Peyer's patch (tissue), 4 donors: ENCODE measurements around the gene NKTR. TPM values are rescaled to one million over a fixed set of nuclear protein-coding genes. Genes with fewer than 3 reads are reported as not detected.

ENCODE experiments used
- DNase-seq, 3 donors: peaks; one replicate each; pipeline ENCODE4 v3.0.0-alpha.2; 2017 to 2019
- H3K27ac ChIP-seq, 4 donors: fragments of 200-600 bp; sonication (generic); one replicate each; pipeline ENCODE4 v1.5.1; 2016 to 2019
- H3K27me3 ChIP-seq, 2 donors: fragments of 200-600 bp; sonication (generic); one replicate each; pipeline ENCODE4 v1.5.1; 2019
- H3K36me3 ChIP-seq, 3 donors: fragments of 200-600 bp; sonication (generic); one replicate each; pipeline ENCODE4 v1.5.1; 2016 to 2019
- H3K4me1 ChIP-seq, 4 donors: fragments of 200-600 bp; sonication (generic); one replicate each; pipeline ENCODE4 v1.5.1; 2016 to 2019
- H3K4me3 ChIP-seq, 4 donors: fragments of 200-600 bp; sonication (generic); 1 replicate in 3 of 4; 2 replicates in 1 of 4; pipeline ENCODE4 v1.5.1; 2016 to 2019; ENCODE audit warnings: mild to moderate bottlenecking in 1 of 4
- H3K9me3 ChIP-seq, 4 donors: fragments of 200-600 bp; sonication (generic); one replicate each; pipeline ENCODE4 v1.5.1; 2016 to 2019; ENCODE audit warnings: mild to moderate bottlenecking in 1 of 4
- CTCF ChIP-seq, 6 experiments: fragments of 450-650 bp in 4 of 6; fragments of 200-600 bp in 2 of 6; sonication (generic) in 1 of 6; IDR thresholded peaks; one replicate each; pipeline ENCODE4 v1.5.1; 2017 to 2019; ENCODE audit warnings: antibody characterized with exemption in 6 of 6, mild to moderate bottlenecking in 3 of 6, moderate library complexity in 1 of 6
- POLR2A ChIP-seq, 2 donors: fragments of 450-650 bp; IDR thresholded peaks; one replicate each; pipeline ENCODE4 v1.5.1; 2017; ENCODE audit warnings: antibody characterized with exemption in 2 of 2, mild to moderate bottlenecking in 2 of 2, moderate library complexity in 2 of 2
- total RNA-seq, 4 donors: library from RNA; depleted of rRNA; stranded (reverse); fragments of >200 nt; gene quantifications; one replicate each; pipeline ENCODE4 v1.1.0, GENCODE V29; 2016

NKTR gene
- total RNA-seq, 4 donors from 2014 or later, result 118 to 386 (median 187) TPM

- peaks cover 0 to 14% (median 0%) of the 10 kb centered on the region in 3 donors for H3K36me3 ChIP-seq
- H3K27me3 ChIP-seq, result no peaks in the 10 kb centered on the region
- H3K9me3 ChIP-seq, result no peaks in the 10 kb centered on the region
- no peak for DNase-seq
- peak overlapping the region in 3 of 4 donors; percentile 77 to 90 (median 84) for H3K27ac ChIP-seq
- H3K4me3 ChIP-seq, result peak overlapping the region in 3 of 4 donors; percentile 6 to 84 (median 82)
- TF ChIP-seq POLR2A (IDR thresholded peaks at IDR 0.05) (no peak), CTCF (IDR thresholded peaks at IDR 0.05) (no peak)
- H3K4me1 ChIP-seq, result peaks cover 5 to 43% (median 15%) of the 10 kb centered on the region in 4 donors
These were observed 51.7 kb downstream of the NKTR start for GRCh38 chr3:42652251-42652610.

DNA sequence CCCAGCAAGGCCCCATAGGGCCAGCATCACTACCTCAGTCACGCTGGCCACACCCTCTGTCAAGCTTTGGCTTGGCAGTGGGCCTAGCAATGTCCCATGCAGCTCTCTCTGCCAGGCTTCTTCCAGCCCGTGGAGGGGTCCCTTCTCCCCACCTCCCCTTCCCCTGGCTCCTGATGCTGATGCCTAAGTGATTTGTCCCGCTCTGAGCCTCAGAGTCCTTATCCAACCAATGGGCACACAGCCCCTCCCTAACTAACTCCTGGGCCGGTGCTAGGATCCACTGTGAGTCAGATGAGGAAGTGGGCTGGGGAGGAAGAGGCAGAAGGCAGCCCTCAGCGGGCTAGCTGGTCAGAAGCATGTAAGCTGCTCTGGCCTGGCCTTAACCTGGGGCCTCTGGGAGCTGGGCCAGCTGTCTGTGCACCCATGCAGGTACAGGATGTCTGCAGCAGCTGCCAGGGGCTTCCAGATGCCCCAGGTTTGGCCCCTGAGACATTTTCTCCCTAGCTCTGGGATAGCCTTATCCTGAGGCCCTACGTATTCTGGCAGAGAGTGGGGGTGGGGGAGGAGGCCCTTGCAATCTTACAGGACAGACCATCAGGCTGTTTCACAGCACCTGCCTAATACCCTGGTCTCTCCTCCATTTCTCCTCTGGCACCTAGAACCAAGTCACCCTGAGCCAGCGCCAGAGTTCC, 52.3 kb downstream of the NKTR start:
- Histone ChIP-seq H3K27ac (peak overlapping the region; percentile 42 to 90 (median 80)), H3K36me3 (peaks cover 0 to 9% (median 0%) of the 10 kb centered on the region in 3 donors), H3K9me3 (no peaks in the 10 kb centered on the region), H3K4me3 (peak overlapping the region; percentile 64 to 84 (median 76)), H3K27me3 (no peaks in the 10 kb centered on the region), H3K4me1 (peaks cover 5 to 43% (median 15%) of the 10 kb centered on the region in 4 donors)
- peak; percentile 61 to 86 (median 62) for DNase-seq
- TF ChIP-seq POLR2A (IDR thresholded peaks at IDR 0.05) (peak; percentile 60 to 82), CTCF (IDR thresholded peaks at IDR 0.05) (no peak)

GRCh38 chr3:42653303-42653559, 52.7 kb downstream of the NKTR start:
- H3K27me3 ChIP-seq, result no peaks in the 10 kb centered on the region
- H3K4me3 ChIP-seq, result peak overlapping the region; percentile 64 to 84 (median 76)
- H3K27ac ChIP-seq, result peak overlapping the region; percentile 42 to 90 (median 80)
- no peaks in the 10 kb centered on the region for H3K9me3 ChIP-seq
- no peak for DNase-seq
- no peak for TF ChIP-seq CTCF (IDR thresholded peaks at IDR 0.05)
- TF ChIP-seq POLR2A (IDR thresholded peaks at IDR 0.05), result no peak
- peaks cover 5 to 43% (median 15%) of the 10 kb centered on the region in 4 donors for H3K4me1 ChIP-seq
- H3K36me3 ChIP-seq, result peaks cover 0 to 4% (median 0%) of the 10 kb centered on the region in 3 donors

DNA sequence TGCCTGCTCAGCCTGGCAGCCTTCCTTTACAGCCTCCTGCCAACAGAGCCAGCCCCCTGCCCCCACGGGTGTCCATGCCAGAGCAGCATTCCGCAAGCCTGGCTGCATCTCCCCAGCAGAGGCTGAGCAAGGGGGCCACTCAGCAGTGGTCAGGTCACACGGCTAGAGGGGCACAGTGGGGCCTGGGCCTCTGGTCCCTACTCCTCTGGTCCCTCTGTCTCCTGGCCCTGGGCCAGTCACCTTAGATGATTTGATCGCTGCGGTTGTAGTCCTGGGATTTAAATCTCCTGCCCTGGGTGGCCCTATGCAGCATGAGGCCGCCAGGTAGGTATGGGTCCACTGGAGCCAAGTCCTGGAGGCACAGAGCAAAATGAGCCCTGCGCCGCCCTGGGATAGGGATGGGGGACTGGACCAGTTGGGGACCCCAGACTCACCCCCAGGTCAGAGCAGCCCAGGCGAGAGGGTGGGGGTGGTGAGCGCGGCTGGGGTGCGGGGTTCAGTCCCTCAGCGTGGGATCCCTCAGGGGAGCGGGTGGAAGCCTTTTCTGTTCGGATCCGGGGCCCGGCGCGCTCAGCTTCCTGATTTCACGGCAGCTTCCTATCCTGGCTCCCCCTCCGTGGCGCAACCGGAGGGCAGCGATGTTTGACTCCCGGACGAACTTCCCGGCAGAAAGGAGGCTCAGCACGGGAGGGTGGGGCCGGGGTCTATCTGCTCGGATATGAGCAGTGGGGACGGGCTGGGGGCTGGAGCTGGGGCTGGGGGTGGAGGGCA, 53.3 kb downstream of the NKTR start, which contains the start of gene ZBTB47:
TSS of gene ZBTB47 (plus strand) at position 138 of the 771 bp plus-strand sequence. CDS start 4,659 bp downstream, outside the sequence.
- Histone ChIP-seq H3K4me1 (peaks cover 5 to 43% (median 15%) of the 10 kb centered on the region in 4 donors), H3K9me3 (no peaks in the 10 kb centered on the region), H3K27ac (peak within 1 kb of the TSS; percentile 72 to 90 (median 80)), H3K4me3 (peak within 1 kb of the TSS; percentile 64 to 84 (median 76)), H3K27me3 (no peaks in the 10 kb centered on the region), H3K36me3 (no peaks in the 10 kb centered on the region)
- DNase-seq, result peak; percentile 44 to 74 (median 61)
- TF ChIP-seq POLR2A (IDR thresholded peaks at IDR 0.05) (no peak), CTCF (IDR thresholded peaks at IDR 0.05) (no peak)

DNA sequence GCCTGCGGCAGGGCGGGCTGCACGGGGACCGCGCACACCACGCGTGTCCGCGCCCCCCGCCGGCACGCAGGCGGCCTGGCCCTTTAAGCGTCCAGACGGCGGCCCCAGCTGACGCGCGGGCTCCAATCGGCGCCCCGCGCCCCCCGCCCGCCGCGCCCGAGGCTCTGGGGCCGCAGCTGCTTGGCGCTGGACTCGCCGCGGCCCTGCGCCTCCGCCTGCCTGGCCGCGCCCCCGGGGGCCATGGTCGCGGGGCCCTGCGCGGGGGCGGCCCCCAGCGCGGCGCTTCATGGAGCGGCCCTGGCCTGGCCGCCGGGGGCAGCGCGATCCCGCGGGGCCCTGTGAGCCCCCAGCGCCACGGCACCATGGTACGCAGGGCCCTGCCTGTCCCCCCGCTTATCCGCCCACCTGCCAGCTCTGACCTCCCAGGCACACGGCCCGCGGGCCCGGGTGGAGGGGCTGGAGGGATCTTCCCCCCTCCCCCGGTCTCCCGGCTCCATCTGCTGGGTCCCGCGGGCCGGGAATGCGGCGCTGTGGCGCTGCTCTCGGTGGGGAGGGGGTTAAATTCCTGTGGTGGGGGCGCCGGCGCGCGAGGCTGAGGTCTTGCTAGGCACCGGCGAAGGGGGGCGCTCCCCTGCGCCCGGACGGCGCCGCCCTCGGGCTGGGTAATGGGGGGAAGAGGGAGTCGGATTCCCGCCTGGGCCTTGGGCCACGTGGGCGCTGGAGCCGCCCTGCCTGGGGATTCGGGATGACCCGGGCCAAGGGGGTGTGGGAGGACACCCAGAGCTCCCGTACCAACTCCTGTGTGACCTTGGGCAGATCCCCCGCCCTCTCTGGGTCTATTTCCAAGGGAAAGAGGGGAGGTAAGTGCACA, 54.1 kb downstream of the NKTR start:
- no peaks in the 10 kb centered on the region for H3K36me3 ChIP-seq
- peak overlapping the region; percentile 72 to 90 (median 80) for H3K27ac ChIP-seq
- H3K9me3 ChIP-seq, result no peaks in the 10 kb centered on the region
- H3K4me3 ChIP-seq, result peak overlapping the region; percentile 64 to 84 (median 76)
- peaks cover 5 to 43% (median 15%) of the 10 kb centered on the region in 4 donors for H3K4me1 ChIP-seq
- DNase-seq, result peak in 1 of 3 donors; percentile 57
- H3K27me3 ChIP-seq, result no peaks in the 10 kb centered on the region
- TF ChIP-seq CTCF (IDR thresholded peaks at IDR 0.05) (no peak), POLR2A (IDR thresholded peaks at IDR 0.05) (no peak)
